NCI-H2171 (cell line): ENCODE measurements around the gene CSF2RB.
"Not testable (repeated sequence)": the region's sequence is repeated elsewhere in the genome, so short reads cannot be mapped to it uniquely, and the experiment has no call there.

Experiments used
- DNase-seq: peaks from one replicate; lab custom pipeline; 2025; lab: John Stamatoyannopoulos, UW

The CSF2RB gene

DNA sequence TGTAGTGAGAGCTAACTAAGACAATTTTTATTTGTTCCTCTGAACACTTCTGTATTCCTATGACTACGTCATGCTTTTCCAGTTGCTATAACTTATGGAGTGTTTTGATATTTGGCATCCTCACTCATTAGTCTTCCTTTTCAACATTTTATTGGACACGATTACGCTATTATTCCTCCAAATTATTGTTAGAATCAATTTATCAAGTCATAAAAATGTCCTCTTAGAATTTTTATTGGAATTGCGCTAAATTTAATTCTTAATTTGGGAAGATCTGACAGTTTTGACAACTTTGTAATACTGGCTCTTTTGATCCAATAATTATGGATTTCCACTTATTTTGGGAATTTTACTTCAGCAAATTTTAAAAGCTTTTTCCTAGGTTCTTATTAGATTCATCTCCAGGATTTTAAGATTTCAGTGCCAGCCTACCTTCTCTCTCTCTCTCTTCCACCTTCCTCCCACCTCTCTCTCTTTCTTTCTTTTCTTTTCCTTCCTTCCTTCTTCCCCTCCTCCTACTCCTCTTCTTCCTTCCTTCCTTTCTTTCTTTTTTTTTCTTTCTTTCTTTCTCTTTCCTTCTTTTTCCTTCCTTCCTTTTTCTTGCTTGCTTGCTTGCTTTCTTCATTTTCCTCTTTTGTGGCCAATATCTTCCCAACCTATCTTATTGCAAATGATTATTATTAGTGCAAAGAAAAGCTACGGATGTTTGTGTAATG lies 55.0 kb downstream of the CSF2RB start:
- no peak for DNase-seq

DNA sequence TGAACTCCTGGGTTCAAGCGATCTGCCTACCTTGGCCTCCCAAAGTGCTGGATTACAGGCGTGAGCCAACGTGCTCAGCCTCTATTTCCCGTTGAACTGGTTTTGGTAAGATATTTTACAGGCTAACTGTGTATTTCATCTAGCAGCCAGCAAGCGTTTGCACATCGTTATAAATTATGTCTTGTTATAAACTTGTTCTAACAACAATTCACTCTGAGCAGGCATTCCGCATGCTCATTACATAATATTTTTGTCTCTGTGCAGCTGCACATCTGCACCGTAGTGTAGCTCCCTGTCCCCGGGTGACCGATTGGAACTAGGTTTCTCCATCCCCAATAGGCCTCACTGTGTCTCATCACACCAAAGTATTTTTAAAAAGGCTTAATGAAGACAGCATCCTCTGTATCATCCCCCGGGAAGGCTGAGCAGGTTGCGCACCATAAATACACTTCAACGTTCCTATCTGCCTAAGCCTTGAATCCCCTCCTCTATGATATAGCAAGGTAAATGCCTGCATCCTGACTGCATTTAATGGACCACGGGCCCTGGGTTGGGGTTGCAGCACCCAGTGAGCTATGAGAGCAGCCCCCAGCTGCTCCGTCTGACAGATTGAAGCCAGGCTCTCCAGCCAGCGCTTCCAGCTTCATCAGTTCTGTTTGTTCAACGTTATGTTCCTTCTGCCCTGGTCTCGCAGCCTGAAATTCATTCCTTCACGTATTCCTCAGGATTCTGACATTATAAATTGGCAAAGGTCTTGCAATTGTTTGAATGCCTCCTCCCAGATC lies 58.1 kb downstream of the CSF2RB start:
- no peak for DNase-seq

DNA sequence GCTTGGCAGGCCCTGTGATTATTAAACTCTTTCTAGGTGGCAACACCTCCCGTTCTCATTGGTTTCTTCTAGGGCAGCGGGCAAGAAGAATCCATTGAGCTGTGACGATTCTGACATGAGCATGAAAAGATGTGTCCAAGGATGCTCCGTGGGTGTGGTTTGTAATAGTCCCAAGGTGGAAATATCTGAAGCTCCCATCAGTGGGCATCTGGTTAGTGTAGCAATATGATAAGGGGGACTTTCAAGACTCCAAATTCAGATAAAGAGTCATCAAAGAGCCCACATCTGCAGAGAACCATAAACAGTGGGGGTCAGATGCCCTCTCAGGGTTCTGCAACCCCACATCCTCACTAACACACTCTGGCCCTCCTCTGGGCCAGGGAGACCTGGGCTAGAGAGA lies 63.2 kb downstream of the CSF2RB start:
- no peak for DNase-seq

DNA sequence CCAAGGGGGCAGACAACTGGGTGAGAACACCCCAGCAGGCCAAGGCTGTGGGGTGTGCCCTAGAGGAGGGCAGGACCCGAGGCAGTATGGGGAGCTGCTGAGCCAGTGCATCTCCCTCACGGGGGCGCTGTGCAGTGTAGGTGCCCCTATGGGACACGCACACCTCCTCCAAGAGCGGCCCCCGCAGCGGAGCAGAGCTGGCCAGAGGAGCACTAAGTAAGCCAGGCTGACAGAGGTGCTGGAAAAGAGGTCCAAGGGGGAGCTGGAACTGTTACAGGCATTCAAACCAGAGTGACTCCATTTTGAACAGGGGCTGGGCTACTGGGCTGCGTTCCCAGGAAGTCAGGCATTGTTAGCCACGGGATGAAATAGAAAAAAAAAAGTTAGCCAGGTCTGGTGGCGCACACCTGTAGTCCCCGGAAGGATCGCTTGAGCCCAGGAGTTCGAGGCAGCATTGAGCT lies 64.0 kb downstream of the CSF2RB start:
- no peak for DNase-seq

DNA sequence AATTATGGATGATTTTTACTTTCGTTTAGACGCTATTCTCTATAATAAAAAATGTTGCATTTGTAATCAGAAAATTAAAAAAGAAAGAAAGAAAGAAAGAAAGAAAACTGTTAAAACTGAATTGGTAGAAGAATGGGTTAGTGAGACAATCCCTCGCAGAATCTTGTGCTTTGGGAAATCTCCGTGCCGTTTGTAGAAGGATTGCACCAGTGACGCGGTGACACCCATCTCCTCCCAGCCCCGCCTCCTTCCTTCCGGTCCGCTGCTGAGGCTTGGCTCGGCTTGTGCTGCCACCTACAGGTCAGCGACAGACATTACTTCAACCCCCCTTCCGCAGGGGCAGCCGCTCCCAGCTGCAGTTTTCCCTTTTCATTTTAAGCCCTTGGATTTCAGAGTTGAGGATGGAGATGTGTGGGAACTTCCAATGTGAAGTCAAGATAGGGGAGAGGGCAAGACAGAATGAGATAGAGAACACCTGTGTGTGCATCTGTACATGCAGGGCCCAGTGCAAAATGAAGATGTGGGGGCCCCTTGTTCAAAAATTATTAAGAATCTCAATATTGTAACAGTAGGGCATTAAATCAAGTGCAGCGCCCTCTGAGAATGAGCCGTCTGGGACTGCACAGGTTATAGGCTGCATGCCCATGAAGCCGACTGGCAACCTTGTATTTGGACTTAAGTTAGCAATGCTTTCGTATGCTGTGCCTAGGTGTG lies 64.7 kb downstream of the CSF2RB start:
- DNase-seq = peak; percentile 92

DNA sequence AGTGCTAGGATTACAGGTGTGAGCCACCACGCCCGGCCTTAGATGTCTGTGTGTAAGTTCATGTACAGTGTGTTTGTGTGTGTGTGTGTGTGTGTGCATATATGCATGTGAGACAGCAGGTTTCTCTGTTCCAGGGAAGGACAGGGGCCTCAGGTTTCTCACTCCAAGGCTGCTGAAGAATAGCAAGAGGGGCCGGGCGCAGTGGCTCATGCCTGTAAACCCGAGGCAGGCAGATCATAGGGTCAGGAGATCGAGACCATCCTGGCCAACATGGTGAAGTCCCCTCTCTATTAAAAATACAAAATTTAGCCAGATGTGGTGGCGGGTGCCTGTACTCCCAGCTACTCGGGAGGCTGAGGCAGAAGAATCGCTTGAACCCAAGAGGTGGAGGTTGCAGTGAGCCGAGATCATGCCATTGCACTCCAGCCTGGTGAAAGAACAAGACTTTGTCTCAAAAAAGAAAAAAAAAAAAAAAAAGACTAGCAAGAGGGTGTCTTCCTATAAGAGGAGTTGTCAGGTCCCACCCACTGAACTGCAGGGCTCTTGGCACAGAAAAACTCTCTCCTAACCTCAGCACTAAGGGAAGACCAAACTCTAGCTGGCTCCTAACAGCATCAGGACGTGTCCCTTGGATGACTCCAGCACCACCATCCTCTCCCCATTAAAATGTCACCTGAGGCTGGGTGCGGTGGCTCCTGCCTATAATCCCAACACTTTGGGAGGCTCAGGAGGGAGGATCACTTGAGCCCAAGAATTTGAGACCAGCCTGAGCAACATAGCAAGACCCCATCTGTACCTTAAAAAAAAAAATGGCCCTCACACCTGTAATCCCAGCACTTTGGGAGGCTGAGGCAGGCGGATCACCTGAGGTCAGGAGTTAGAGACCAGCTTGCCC lies 65.8 kb downstream of the CSF2RB start:
- no peak for DNase-seq

DNA sequence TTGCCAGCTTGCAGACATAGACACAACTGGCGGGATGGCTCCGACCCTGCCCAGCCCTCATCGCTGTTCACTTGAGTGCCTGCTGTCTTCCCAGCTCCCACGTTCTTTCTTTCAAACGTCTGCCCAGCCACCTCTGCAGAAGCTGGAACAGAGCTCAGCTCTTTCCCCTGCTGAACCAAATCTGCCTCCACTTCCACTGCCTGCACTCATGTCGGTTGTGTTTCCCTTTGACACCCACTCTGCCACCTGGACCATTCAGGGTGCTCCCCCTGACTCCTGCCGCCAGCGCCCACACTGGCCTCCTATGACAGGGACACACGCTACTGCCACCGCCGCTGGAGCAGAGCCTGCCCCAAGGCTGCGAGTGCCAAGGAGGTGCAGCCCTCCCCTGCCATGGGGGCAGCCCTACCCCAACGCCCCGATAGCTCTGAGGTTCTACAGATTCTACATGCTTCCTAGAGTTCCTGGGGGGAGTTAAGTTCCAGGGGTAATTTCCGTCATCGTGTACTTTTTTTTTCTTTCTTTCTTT lies 67.9 kb downstream of the CSF2RB start:
- no peak for DNase-seq

DNA sequence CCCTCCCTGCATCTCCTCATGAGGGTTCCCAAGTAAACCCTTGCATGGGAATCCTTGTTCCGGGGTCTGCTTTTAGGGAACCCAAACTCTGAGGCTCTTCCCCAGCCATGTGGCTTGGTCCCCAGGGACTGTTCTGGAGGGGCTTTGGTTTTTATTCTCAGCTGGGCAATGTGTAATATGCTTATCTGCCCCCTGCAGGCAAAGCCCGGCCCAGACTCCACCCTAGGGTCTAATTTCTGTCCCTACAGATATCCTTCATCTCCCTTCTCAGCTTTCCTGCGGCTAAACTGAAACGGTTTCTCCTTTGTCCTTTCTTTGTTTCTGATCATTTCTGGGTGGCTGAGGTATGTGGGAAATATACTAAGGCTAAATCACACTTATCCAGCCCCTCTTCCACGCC lies 68.7 kb downstream of the CSF2RB start:
- DNase-seq = no peak

DNA sequence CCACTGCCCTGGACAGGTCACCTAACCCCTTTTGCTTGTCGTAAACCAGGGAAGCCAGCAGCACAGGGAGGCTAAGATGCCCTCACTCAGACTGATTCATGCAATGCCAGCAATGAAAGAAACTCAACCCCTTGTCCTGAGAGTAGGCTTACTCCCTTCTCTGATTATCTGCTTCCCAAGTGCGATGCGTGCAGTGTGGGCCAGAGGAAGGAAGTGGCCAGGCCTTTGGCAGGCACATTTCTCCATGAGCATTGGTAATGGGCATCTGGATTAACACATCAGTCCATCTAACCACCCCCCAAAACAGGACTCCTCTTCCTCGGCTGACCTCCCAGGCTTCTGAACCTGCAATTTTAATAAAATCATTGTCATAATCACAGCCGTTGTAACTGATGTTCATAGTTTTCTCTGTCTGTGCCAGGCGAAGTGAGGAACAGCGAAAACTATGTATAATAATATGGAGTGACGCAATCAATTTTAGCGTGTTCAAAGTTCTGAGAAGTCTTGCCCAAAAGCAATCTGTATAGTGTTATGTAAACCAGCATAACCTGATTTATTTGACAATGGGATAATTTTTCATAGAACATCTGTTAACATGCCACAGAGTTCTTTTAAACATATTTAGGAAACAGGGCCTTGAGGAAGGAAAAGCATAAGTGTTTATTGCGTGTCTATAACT lies 71.9 kb downstream of the CSF2RB start:
- no peak for DNase-seq

DNA sequence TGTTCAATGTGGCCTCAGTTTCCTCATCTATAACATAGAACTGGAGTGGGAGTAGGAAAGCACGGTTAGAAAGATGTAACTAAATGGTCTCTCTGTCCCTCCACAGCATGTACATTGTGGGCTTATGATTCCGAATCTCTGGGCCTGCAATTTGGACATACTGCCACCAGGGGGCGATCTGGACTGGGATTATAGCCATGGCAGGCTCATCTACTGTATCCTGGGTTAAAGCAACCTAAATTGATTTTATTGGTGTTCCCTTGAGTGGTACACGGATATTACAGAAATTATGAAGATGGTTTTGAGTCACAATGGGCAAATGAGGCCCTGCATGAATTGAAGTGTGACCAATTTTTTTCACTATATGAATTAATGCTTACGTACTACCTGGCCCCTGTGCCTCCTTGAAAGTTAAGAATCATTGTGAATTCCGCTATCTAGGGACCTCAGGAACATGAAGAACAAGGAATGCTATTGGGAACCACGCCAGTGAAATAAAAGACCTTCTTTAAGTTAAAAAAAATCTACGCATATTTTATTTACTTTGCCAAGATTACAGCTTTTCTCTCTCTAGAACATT lies 72.9 kb downstream of the CSF2RB start:
- DNase-seq = no peak

DNA sequence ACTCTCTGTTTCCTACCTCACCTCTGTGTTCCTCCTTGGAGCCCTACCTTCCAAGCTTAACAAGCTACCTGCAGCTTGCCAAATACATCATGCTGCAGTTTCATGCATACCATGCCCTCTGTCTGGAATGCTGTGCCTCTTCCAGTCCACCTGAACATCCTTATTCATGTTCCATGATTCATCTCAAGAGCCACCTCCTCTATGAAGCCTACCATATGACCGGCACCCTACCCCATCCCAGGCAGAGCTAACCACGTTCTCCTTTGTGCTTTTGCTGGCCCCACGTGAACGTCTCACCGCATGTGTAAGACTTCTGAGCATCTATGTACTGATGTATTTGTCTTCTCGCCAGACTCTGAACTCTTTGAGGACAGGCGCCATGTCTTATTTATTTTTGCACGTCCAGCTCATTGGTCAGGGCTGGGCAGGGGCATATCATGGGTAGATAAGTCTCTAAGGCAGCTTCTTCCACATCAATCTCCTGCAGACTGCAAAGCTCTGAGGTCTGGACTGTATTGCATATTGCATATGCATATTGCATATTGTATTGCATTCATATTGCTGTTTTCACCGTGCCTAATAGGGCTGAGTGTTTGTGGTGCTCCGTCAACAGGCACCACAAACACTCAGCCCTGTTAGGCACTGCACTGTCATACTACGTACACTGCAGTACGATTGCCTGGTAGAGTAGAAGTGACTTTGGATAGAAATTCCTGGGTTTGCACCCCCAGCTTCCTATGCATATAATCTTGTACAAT lies 74.8 kb downstream of the CSF2RB start:
- DNase-seq = no peak

DNA sequence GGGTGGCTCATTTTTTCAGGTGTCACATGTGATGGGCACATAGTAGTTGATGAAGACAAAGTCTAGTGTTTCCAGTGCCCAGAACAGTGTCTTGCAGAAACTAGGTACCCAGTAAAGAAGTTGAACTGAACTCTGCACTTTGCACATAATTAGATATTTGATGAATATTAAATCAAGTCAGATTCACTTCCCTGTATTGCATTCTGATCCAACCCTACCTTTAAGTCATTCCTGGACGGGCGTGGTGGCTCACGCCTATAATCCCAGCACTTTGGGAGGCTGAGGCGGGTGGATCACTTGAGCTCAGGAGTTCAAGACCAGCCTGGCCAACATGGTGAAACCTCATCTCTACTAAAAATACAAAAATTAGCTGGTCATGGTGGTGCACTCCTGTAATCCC lies 75.6 kb downstream of the CSF2RB start:
- not testable (repeated sequence) for DNase-seq
